ENCODE measurements around the gene CHST4.

CHST4 gene

GRCh38 chr16:71568551-71568950 lies 42.3 kb downstream of the CHST4 start:
- no peak for TF ChIP-seq CTCF (IDR thresholded peaks at IDR 0.05; ENCODE audit: low read depth, low read length)
- Histone ChIP-seq H3K4me1 (no peaks in the 10 kb centered on the region), H3K4me3 (ENCODE audit: low read depth, low read length) (no peak overlapping the region), H3K27me3 (peaks cover 29% of the 10 kb centered on the region), H3K9me3 (no peaks in the 10 kb centered on the region), H3K36me3 (no peaks in the 10 kb centered on the region)
- DNase-seq = no peak

- H3K4me1 ChIP-seq = no peaks in the 10 kb centered on the region
- DNase-seq = no peak
- no peak for TF ChIP-seq CTCF (IDR thresholded peaks at IDR 0.05; ENCODE audit: low read depth, low read length)
These were observed 43.4 kb downstream of the CHST4 start for GRCh38 chr16:71569621-71570020.

GRCh38 chr16:71570144-71570543 lies 43.9 kb downstream of the CHST4 start:
- H3K9me3 ChIP-seq = no peaks in the 10 kb centered on the region
- H3K36me3 ChIP-seq = no peaks in the 10 kb centered on the region
- no peak overlapping the region for H3K4me3 ChIP-seq (ENCODE audit: low read depth, low read length)
- peaks cover 39% of the 10 kb centered on the region for H3K27me3 ChIP-seq
- DNase-seq = no peak
- H3K4me1 ChIP-seq = no peaks in the 10 kb centered on the region
- no peak for TF ChIP-seq CTCF (IDR thresholded peaks at IDR 0.05; ENCODE audit: low read depth, low read length)

More at GRCh38 chr16:71569621-71570020, 43.4 kb downstream of the CHST4 start:
- Histone ChIP-seq H3K36me3 (no peaks in the 10 kb centered on the region), H3K27me3 (peaks cover 37% of the 10 kb centered on the region), H3K4me3 (ENCODE audit: low read depth, low read length) (no peak overlapping the region), H3K9me3 (no peaks in the 10 kb centered on the region)

GRCh38 chr16:71572497-71573116 lies 46.4 kb downstream of the CHST4 start:
- H3K27me3 ChIP-seq = peaks cover 62% of the 10 kb centered on the region
- no peaks in the 10 kb centered on the region for H3K4me1 ChIP-seq
- no peak overlapping the region for H3K4me3 ChIP-seq (ENCODE audit: low read depth, low read length)
- H3K36me3 ChIP-seq = no peaks in the 10 kb centered on the region
- no peak for TF ChIP-seq CTCF (IDR thresholded peaks at IDR 0.05; ENCODE audit: low read depth, low read length)
- DNase-seq = no peak
- H3K9me3 ChIP-seq = no peaks in the 10 kb centered on the region

GRCh38 chr16:71573387-71574094 lies 47.3 kb downstream of the CHST4 start:
- no peak for DNase-seq
- no peak for TF ChIP-seq CTCF (IDR thresholded peaks at IDR 0.05; ENCODE audit: low read depth, low read length)
- Histone ChIP-seq H3K4me3 (ENCODE audit: low read depth, low read length) (no peak overlapping the region), H3K4me1 (no peaks in the 10 kb centered on the region), H3K27me3 (peaks cover 67% of the 10 kb centered on the region), H3K36me3 (no peaks in the 10 kb centered on the region), H3K9me3 (no peaks in the 10 kb centered on the region)

- Histone ChIP-seq H3K27me3 (peaks cover 66% of the 10 kb centered on the region), H3K4me3 (ENCODE audit: low read depth, low read length) (no peak overlapping the region), H3K36me3 (no peaks in the 10 kb centered on the region), H3K9me3 (no peaks in the 10 kb centered on the region), H3K4me1 (no peaks in the 10 kb centered on the region)
- no peak for TF ChIP-seq CTCF (IDR thresholded peaks at IDR 0.05; ENCODE audit: low read depth, low read length)
- DNase-seq = no peak
These were observed 48.5 kb downstream of the CHST4 start for GRCh38 chr16:71574702-71575101.

All from BE2C (cell line).